ENCODE results near the gene RNF220.

The RNF220 gene

DNA sequence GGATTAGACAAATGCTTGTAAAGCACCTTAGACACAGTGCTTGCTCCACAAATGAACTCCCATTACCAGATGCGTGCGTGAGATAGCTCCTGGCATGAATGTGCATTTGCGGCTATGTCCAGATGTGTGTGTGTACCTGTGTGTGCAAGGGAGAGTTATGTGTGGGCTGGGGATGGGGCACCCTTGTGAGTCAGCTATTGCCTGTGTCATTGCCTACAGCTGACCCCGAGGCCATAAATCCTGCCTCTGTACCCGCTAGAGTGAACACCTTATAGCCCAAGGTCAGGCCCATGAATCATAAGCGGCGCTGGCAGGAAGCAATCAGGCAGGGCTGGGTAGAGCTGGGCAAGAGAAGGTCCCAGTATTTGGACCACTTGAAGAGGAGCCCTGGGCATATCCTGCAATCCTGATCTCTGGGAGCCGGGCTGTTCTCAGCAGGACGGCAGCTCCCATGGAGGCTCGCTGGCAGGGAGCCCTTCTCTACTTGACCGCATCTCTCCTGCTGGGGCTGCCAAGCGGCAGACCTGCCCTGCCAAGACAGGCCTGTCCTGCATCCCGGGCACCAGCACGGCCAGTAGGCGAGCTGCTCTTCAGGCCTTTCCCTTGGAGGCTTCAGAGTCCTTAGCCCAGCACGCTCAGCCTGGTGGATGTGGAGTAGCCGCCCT is 182.9 kb downstream of the RNF220 start:
- FAIRE-seq (peak; percentile 86), DNase-seq (ENCODE audit: insufficient read length, low spot score) (peak; percentile 78)
- TF ChIP-seq POLR2A (IDR thresholded peaks at IDR 0.05; ENCODE audit: low read depth, low read length) = no peak

DNA sequence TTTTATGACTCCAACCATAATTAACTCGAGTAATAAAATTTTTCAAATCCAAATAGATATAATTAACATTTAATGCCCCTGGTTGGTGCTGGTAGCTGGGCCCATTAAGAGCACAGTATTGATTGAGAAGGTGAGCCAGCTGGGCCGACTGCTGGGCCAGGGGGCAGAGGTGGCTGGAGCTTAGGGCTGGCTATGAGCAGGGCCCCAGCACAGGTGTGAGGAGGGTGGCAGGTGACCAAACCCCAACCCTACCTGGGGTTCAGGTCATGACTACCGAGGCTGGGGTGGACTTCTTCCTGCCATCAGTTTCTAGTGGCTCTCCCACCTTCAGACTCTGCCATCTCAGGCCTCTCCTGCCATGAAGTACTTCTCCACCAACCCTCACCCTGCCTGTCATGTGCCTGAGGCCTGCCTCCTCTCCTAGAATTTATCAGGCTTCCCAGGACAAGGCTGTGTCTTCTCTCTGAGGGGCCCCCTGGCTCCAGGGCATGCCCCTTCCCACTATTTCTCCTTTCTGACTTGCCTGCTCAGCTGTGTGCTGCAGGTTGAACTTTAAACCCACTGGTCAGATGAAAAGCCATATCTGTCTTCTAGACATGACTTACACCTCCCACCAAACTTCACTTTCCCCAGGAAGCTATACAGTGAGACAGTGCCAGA is 183.6 kb downstream of the RNF220 start:
- DNase-seq (ENCODE audit: insufficient read length, low spot score) (no peak), FAIRE-seq (no peak)
- TF ChIP-seq POLR2A (IDR thresholded peaks at IDR 0.05; ENCODE audit: low read depth, low read length) = no peak

- FAIRE-seq (no peak), DNase-seq (ENCODE audit: insufficient read length, low spot score) (peak; percentile 50)
- TF ChIP-seq POLR2A (IDR thresholded peaks at IDR 0.05; ENCODE audit: low read depth, low read length) = no peak
These were observed 185.4 kb downstream of the RNF220 start for GRCh38 chr1:44590475-44590874.

DNA sequence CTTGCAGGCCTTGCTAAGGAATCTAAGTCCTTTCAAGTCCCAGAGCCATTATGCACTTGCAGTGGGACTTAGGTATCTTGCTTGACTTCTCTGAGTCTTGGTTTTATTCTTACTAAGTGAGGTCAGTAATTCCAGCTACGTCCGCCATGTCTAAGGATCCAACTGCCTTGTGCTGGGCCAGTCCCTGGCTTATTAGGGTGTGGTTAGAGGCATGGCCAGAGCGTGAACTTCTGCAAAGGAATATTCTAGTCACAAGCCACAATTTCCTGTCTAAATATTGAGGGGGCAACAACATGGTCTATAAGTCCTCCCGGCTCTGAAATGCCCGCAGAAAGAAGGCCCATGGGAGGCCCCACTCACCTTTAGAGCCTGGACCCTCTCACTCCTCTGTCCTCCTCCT is 186.3 kb downstream of the RNF220 start:
- FAIRE-seq = no peak

GRCh38 chr1:44592208-44593145 is 187.4 kb downstream of the RNF220 start:
- no peak for FAIRE-seq
- no peak for TF ChIP-seq POLR2A (IDR thresholded peaks at IDR 0.05; ENCODE audit: low read depth, low read length)
- no peak for DNase-seq (ENCODE audit: insufficient read length, low spot score)

More for the DNA sequence above, 186.3 kb downstream of the RNF220 start:
- no peak for DNase-seq (ENCODE audit: insufficient read length, low spot score)
- no peak for TF ChIP-seq POLR2A (IDR thresholded peaks at IDR 0.05; ENCODE audit: low read depth, low read length)

DNA sequence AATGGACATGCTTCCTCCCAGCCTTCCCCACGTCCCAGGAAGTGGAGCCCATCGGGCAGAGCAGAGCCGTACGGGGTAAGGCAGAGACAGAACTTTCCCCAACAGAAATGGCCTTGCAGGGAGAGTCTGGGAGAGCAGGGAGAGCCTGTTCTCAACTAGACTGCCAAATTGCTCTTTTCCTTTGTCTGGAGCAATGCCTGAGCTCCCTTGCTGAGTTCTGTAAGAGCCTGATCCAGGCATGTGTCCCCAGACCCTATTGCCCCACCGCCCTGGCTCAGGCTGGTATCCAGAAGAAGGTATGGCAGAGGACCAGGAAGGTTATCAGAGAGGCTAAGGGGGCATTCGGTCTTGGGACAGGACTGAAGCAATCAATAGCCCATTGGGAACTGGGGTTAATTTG is 189.3 kb downstream of the RNF220 start:
- TF ChIP-seq POLR2A (IDR thresholded peaks at IDR 0.05; ENCODE audit: low read depth, low read length) = no peak
- DNase-seq (ENCODE audit: insufficient read length, low spot score) = no peak
- no peak for FAIRE-seq

DNA sequence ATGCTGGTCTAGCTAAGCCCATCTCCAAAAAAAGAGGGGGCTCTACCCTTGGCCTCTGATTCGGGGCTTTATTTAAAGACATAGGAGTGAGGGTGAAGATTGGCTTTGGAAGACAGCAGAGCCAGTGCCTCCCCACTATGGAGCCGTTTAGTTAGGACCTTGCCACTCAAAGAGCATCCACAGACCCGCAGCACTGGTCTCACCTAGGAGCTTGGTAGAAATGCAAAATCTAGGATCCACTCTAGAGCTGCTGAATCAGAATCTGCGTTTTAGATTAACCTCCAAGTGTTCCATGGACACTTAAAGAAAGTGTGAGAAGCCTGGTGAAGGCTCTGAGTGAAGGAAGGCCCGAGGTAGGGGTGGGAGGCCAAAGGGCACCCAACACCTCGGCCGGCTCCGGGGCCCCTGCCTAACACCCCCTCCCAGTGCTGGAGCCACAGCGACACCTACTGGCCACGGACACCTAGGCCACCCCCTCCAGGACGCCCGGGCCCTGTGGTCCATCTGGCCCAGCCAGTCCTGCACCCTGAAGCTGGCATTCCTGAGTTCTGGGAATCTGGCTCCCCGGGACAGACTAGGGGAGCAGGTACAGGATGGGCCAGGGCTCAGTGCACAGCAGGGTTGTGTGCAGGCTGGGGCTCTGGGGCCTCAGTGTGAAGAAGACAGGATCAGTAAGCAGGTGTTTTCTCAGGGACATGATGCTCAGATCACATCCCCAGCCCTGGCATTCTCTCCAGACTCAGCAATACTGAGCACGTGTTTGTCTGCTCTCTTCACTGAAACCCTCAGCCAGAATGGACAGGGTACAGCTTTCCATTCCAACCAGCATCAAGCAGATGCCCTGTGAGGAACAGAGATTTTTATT is 190.0 kb downstream of the RNF220 start:
- no peak for FAIRE-seq
- no peak for TF ChIP-seq POLR2A (IDR thresholded peaks at IDR 0.05; ENCODE audit: low read depth, low read length)
- peak; percentile 91 for DNase-seq (ENCODE audit: insufficient read length, low spot score)

- no peak for TF ChIP-seq POLR2A (IDR thresholded peaks at IDR 0.05; ENCODE audit: low read depth, low read length)
- DNase-seq (ENCODE audit: insufficient read length, low spot score) (no peak), FAIRE-seq (no peak)
These were observed 191.5 kb downstream of the RNF220 start for GRCh38 chr1:44596511-44596910.

- DNase-seq (ENCODE audit: insufficient read length, low spot score) (no peak), FAIRE-seq (no peak)
- no peak for TF ChIP-seq POLR2A (IDR thresholded peaks at IDR 0.05; ENCODE audit: low read depth, low read length)
These were observed 193.1 kb downstream of the RNF220 start for GRCh38 chr1:44598167-44598566.

DNA sequence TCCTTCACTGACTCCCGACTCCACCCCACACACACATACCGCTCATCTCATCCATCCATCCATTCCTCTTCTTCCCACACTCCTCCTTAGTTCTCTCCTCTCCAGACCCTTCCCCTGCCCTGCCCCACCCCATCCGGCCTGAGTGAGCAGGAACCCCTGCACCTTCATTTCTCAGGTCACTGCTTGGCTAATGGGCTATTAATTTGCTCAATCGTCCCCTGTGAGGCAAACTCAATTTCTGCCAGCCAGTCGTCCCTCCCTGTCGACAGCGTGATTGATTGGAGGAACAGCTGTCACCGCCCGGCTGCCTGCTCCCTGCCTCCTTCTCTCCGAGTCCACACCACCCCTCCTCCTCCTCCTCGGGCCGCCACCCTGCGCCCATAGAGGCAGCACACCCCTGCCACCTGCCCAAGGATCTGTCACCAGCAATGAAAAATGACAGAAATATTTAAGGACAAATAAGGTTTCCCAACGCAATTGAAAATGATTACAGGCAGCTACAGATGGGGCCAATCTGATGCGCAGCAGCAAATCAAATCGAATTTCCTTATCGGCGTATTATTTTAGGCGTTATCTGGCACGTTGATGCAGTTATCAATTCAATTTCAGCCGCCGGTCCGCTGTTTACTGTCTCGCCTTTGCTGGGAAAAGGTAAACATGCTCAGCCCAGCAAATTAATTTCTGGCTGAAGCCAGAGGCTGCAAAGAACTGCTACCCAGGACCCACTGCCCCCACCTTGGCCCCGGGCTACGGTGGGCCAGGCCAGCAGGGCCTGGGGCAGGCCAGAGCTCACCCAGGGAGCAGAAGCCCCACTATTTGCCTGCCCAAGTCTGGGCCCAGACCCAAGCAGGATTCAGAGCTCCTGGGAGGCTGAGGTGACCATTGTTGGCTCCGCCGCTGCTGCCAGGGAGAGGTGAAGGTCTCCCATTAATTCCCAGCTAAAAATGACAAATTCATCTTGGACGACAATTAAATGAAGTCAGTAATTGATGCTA is 197.9 kb downstream of the RNF220 start:
- DNase-seq (ENCODE audit: insufficient read length, low spot score) (no peak), FAIRE-seq (no peak)
- TF ChIP-seq POLR2A (IDR thresholded peaks at IDR 0.05; ENCODE audit: low read depth, low read length) = no peak

DNA sequence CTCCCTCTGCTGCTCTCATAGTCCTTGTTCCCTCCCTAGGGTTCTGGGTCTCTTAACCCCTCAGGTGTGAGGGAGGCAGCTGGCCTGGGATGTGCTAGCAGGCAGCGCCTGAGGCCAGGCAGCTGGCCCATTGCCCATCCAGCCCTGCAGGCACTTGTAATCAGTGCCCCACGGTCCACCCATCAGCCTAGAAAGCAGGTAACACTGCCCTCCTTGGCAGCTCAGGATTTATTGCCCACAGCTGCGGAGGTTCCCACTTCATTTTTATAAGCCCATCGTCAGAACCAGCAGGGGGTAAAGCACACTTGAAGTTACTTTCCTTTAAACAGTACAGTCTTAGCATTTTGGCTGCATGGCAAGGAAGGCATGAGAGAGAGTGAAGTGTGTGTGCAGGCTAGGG is 198.7 kb downstream of the RNF220 start:
- DNase-seq (ENCODE audit: insufficient read length, low spot score) = no peak
- no peak for FAIRE-seq
- no peak for TF ChIP-seq POLR2A (IDR thresholded peaks at IDR 0.05; ENCODE audit: low read depth, low read length)
